Calu3 (cell line): ENCODE results near the gene PARP12. TPM values are rescaled to one million over a fixed set of nuclear protein-coding genes. Genes with fewer than 3 reads are reported as not detected.

Experiments
- BruUV-seq: library from RNA; stranded (reverse); fragments of 400-500 nt; replicated peaks from 2 replicates; lab custom pipeline; 2021; lab: Mats Ljungman, UMichigan
- CTCF ChIA-PET: fragments of 300-600 bp; sonication (Branson Sonifier 250); formaldehyde crosslinking; loops from one replicate; lab custom pipeline; 2022; ENCODE audit warnings: antibody characterized with exemption; lab: Charles Lee
- DNase-seq: peaks from one replicate; pipeline ENCODE4 v3.0.0; 2022
- H3K27ac Mint-ChIP-seq: one replicate; pipeline ENCODE4 v1.8.0; 2022; ENCODE audit warnings: mixed read lengths; ENCODE audit not compliant: unreplicated experiment
- H3K27me3 Mint-ChIP-seq: one replicate; pipeline ENCODE4 v1.8.0; 2022; ENCODE audit warnings: mixed read lengths; ENCODE audit not compliant: unreplicated experiment
- H3K36me3 Mint-ChIP-seq: one replicate; pipeline ENCODE4 v1.8.0; 2022; ENCODE audit warnings: mild to moderate bottlenecking, moderate library complexity, mixed read lengths; ENCODE audit not compliant: insufficient read depth, unreplicated experiment
- H3K4me1 Mint-ChIP-seq: one replicate; pipeline ENCODE4 v1.8.0; 2022; ENCODE audit warnings: mild to moderate bottlenecking, low read depth, mixed read lengths; ENCODE audit not compliant: unreplicated experiment
- H3K4me3 Mint-ChIP-seq: one replicate; pipeline ENCODE4 v1.8.0; 2022; ENCODE audit warnings: mild to moderate bottlenecking, low read depth, moderate library complexity, mixed read lengths; ENCODE audit not compliant: unreplicated experiment
- H3K9me3 Mint-ChIP-seq: one replicate; pipeline ENCODE4 v1.8.0; 2022; ENCODE audit warnings: low read depth, mixed read lengths; ENCODE audit not compliant: unreplicated experiment
- intact Hi-C: fragments of 100-400 bp; cut with micrococcal nuclease; formaldehyde crosslinking; loops from one replicate; pipeline ENCODE4 v1.10.0; 2022; ENCODE audit not compliant: unreplicated experiment
- total RNA-seq: library from RNA; stranded (reverse); gene quantifications from 2 replicates; pipeline ENCODE4 v1.2.3, GENCODE V29; 2022
- TF ChIP-seq, protein P1 (sequence below): fragments of 200-600 bp; IDR thresholded peaks from one replicate; pipeline ENCODE4 v1.8.0; 2022; ENCODE audit warnings: antibody characterized with exemption; ENCODE audit not compliant: unreplicated experiment

PARP12 gene
- total RNA-seq, 1 experiment from 2014 or later: 66.6 TPM

DNA sequence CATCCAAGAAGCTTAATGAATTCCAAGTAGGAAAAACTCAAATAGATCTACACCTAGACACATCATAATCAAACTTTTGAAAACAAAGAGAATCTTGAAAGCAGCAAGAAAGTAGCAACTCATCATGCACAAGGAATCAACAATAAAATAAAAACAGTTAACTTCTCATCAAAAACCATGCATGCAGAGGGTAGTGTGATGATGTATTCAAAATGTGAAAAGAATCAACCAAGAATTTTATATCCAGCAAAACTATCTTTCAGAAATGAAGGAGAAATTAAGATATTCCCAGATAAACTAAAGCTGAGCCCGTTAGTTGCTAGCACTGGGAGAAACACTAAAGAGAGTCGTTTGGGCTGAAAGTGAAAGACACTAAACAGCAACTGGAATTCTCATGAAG is 4.3 kb upstream of the PARP12 start:
- Mint-ChIP-seq H3K27me3 (peaks cover 14% of the 10 kb centered on the region), H3K4me3 (no peak overlapping the region), H3K36me3 (peaks cover 14% of the 10 kb centered on the region), H3K4me1 (no peaks in the 10 kb centered on the region), H3K27ac (no peak overlapping the region), H3K9me3 (peaks cover 18% of the 10 kb centered on the region)
- no TSS peak for BruUV-seq
- CTCF ChIA-PET: no interaction called here
- DNase-seq: no peak
- intact Hi-C loops: no loop called here
- TF ChIP-seq, protein P1, sequence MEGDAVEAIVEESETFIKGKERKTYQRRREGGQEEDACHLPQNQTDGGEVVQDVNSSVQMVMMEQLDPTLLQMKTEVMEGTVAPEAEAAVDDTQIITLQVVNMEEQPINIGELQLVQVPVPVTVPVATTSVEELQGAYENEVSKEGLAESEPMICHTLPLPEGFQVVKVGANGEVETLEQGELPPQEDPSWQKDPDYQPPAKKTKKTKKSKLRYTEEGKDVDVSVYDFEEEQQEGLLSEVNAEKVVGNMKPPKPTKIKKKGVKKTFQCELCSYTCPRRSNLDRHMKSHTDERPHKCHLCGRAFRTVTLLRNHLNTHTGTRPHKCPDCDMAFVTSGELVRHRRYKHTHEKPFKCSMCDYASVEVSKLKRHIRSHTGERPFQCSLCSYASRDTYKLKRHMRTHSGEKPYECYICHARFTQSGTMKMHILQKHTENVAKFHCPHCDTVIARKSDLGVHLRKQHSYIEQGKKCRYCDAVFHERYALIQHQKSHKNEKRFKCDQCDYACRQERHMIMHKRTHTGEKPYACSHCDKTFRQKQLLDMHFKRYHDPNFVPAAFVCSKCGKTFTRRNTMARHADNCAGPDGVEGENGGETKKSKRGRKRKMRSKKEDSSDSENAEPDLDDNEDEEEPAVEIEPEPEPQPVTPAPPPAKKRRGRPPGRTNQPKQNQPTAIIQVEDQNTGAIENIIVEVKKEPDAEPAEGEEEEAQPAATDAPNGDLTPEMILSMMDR: no peak

DNA sequence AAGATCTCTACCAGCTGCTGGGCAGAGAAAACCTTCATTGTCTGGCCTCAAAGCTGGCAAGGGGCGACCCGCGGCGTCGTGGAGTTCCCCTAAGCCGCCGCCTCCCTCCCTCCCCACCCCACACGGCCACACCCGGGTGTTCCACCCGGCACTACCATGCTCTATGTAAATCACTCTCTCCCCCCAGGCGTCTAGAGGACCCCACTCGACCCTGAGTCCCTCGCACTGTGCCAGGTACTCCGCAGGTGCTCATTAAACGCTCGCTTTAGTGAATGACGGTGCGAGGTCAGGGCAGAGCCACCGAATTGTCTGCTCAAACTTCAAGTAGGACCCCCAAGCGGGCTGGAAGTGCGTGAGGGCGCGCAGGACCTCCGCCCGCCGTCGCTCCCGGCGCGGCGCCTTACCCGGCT is 628 bp downstream of the PARP12 start:
- Mint-ChIP-seq H3K36me3 (peaks cover 28% of the 10 kb centered on the region), H3K4me1 (peaks cover 37% of the 10 kb centered on the region), H3K4me3 (peak overlapping the region; percentile 55), H3K9me3 (peaks cover 11% of the 10 kb centered on the region), H3K27me3 (no peaks in the 10 kb centered on the region), H3K27ac (peak overlapping the region; percentile 55)
- intact Hi-C loops: loop anchor here (5.0 kb wide), 1 partner anchor 170 kb away; no protein-coding TSS in a partner anchor
- no peak for DNase-seq
- TF ChIP-seq, protein P1: no peak
- BruUV-seq: no TSS peak
- CTCF ChIA-PET: no interaction called here

- intact Hi-C loops: loop anchor here (5.0 kb wide), 1 partner anchor 171 kb away; no protein-coding TSS in a partner anchor
- Mint-ChIP-seq H3K4me3 (peak overlapping the region; percentile 55), H3K27ac (peak overlapping the region; percentile 55), H3K4me1 (peaks cover 37% of the 10 kb centered on the region), H3K9me3 (peaks cover 5% of the 10 kb centered on the region), H3K36me3 (peaks cover 32% of the 10 kb centered on the region), H3K27me3 (no peaks in the 10 kb centered on the region)
- CTCF ChIA-PET: no interaction called here
- TF ChIP-seq, protein P1: no peak
- no peak for DNase-seq
- BruUV-seq: no TSS peak
Measured at GRCh38 chr7:140061607-140061930, 1.2 kb downstream of the PARP12 start.

DNA sequence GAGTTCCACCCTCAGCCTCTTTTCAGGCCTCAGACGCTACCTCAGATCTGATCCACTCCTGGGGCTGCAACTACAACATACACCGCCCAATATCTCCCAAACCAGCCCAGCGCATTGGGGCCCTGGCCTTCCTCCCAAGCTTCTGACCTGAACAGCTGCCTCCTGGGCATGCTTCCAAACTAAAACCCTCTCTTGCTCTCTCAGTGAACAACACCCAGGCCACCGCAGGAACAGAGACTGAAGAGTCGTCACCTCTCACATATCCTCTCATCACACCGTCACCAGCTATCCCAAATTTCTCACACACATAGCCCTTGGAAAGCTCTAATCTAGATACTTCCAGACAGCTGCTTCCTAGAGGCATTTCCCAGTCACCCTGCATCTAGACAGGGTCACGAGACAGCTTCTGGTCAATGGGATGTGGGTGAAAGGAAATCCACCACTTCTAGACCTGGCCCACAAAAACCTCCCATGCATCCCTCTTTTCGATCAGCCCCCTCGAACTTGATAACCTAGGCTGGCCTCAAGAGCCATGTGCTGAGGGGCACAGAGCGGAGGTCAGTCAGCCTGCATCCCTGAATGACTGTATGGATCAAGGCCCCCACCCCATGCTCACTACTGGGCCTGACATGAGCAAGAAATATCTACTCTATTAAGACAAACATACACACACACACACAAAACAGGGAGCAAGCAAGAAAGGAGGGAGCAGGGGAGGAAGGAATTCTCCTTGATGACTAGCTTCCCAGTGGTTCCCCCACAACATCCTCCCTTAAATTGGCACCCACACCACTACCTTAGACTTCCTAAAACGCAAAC is 1.8 kb downstream of the PARP12 start:
- H3K27ac Mint-ChIP-seq: peak overlapping the region; percentile 55
- H3K4me3 Mint-ChIP-seq: peak overlapping the region; percentile 55
- H3K9me3 Mint-ChIP-seq: no peaks in the 10 kb centered on the region
- BruUV-seq: TSS peak; percentile 15
- peaks cover 33% of the 10 kb centered on the region for H3K36me3 Mint-ChIP-seq
- DNase-seq: no peak
- CTCF ChIA-PET: no interaction called here
- H3K4me1 Mint-ChIP-seq: peaks cover 37% of the 10 kb centered on the region
- TF ChIP-seq, protein P1: no peak
- intact Hi-C loops: loop anchor here (5.0 kb wide), 1 partner anchor 171 kb away; no protein-coding TSS in a partner anchor
- H3K27me3 Mint-ChIP-seq: no peaks in the 10 kb centered on the region
